GM12878 (cell line): ENCODE data around the gene LRRC27. TPM values are rescaled to one million over a fixed set of nuclear protein-coding genes. Genes with fewer than 3 reads are reported as not detected.

Source experiments
- ASH2L ChIP-seq: fragments of 300-600, 200-600 bp; sonication (generic); IDR thresholded peaks from 2 replicates; pipeline ENCODE4 v1.6.1; 2017; ENCODE audit warnings: low read depth, mild to moderate bottlenecking, borderline replicate concordance
- IRF4 ChIP-seq: IDR thresholded peaks from 2 replicates; pipeline ENCODE4 v1.6.1; 2011; ENCODE audit warnings: low read depth, low read length
- KAT2A ChIP-seq: conservative IDR thresholded peaks from 2 replicates; pipeline ENCODE4 v1.6.1; 2011; ENCODE audit warnings: low read depth, low read length; ENCODE audit not compliant: control insufficient read depth
- SMAD5 ChIP-seq: IDR thresholded peaks from 2 replicates; pipeline ENCODE4 v1.6.1; 2016; ENCODE audit warnings: antibody characterized with exemption, low read depth
- TAF1 ChIP-seq: IDR thresholded peaks from 2 replicates; pipeline ENCODE4 v1.6.1; 2011; ENCODE audit warnings: mild to moderate bottlenecking, low read depth, low read length, borderline replicate concordance
- ZNF274 ChIP-seq: IDR thresholded peaks from one replicate; pipeline ENCODE4 v1.8.0; 2011; ENCODE audit not compliant: insufficient read length, insufficient read depth
- polyA plus RNA-seq, 11 experiments: library from polyadenylated mRNA; depleted of rRNA in 4 of 11; unstranded in 6 of 11; stranded (reverse) in 5 of 11; fragments of >200 nt; fragmentation: Nextera tagmentation in 4 of 11; fragmentation: Illumina TruSeq in 1 of 11; extraction: Ambion mirVana in 4 of 11; extraction: Trizol in 1 of 11; gene quantifications; 1 replicate in 1 of 11; 2 replicates in 10 of 11; pipeline versions ENCODE4 v1.2.1 to v1.2.3, GENCODE V29; 2011 to 2016; ENCODE audit warnings: inconsistent platforms in 2 of 11, missing spikeins in 2 of 11, low read depth in 1 of 11
- total RNA-seq, 4 experiments: library from RNA; depleted of rRNA in 3 of 4; stranded (reverse); fragments of >200 nt in 3 of 4; fragmentation: Illumina TruSeq in 1 of 4; extraction: Trizol in 1 of 4; gene quantifications; 2 replicates each; pipeline versions ENCODE4 v1.2.1 to v1.2.3, GENCODE V29; 2013 to 2021
- TF ChIP-seq, protein P1 (sequence below): fragments of 450-650 bp; IDR thresholded peaks from 2 replicates; pipeline ENCODE4 v1.6.1; 2017; ENCODE audit warnings: antibody characterized with exemption, mild to moderate bottlenecking, moderate library complexity
- TF ChIP-seq, protein P2 (sequence below): fragments of 450-650 bp; IDR thresholded peaks from 2 replicates; pipeline ENCODE4 v1.6.1; 2017; ENCODE audit warnings: borderline replicate concordance

Gene LRRC27
- total and polyA plus RNA-seq, 10 of the 15 experiments (the other 5 are each of a cell fraction or from before 2014, with no cell fraction given), result 0.48 to 6.9 (median 4.7) TPM

DNA sequence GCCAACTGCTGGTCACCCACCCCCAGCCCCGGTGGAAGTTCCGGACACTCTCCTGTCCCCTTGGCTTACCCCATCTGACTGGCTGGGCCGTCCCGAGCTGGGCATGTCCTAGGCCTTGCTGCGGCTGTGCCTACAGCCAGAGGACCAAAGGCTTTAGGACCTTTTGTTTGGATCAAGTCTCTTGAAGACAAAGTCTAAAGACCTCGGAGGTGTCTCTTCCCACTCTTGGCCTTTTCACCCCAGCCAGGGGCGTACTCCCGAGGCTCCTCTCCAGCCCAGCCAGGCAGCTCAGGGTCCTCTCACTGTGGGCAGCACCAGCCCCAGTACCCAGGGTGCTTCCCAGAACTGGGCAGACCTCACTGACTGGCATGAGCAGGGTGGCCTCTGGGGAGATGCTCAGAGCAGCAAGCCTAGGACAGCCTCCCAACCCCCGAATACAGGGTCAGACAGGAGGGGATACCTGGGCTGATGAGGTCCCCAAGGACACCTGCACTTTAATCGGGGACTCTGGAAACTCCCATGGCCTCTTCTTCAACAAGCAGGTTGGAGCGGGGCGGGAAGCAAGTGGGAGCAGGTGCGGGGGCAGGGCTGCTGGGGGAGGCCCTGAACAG lies 62.3 kb downstream of the LRRC27 start (continued):
- no peak for TF ChIP-seq SMAD5
- TF ChIP-seq KAT2A, result no peak
- no peak for TF ChIP-seq ASH2L
- TF ChIP-seq, protein P1, sequence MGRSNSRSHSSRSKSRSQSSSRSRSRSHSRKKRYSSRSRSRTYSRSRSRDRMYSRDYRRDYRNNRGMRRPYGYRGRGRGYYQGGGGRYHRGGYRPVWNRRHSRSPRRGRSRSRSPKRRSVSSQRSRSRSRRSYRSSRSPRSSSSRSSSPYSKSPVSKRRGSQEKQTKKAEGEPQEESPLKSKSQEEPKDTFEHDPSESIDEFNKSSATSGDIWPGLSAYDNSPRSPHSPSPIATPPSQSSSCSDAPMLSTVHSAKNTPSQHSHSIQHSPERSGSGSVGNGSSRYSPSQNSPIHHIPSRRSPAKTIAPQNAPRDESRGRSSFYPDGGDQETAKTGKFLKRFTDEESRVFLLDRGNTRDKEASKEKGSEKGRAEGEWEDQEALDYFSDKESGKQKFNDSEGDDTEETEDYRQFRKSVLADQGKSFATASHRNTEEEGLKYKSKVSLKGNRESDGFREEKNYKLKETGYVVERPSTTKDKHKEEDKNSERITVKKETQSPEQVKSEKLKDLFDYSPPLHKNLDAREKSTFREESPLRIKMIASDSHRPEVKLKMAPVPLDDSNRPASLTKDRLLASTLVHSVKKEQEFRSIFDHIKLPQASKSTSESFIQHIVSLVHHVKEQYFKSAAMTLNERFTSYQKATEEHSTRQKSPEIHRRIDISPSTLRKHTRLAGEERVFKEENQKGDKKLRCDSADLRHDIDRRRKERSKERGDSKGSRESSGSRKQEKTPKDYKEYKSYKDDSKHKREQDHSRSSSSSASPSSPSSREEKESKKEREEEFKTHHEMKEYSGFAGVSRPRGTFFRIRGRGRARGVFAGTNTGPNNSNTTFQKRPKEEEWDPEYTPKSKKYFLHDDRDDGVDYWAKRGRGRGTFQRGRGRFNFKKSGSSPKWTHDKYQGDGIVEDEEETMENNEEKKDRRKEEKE, result no peak
- TF ChIP-seq TAF1, result no peak
- no peak for TF ChIP-seq IRF4
- no peak for TF ChIP-seq ZNF274
- TF ChIP-seq, protein P2, sequence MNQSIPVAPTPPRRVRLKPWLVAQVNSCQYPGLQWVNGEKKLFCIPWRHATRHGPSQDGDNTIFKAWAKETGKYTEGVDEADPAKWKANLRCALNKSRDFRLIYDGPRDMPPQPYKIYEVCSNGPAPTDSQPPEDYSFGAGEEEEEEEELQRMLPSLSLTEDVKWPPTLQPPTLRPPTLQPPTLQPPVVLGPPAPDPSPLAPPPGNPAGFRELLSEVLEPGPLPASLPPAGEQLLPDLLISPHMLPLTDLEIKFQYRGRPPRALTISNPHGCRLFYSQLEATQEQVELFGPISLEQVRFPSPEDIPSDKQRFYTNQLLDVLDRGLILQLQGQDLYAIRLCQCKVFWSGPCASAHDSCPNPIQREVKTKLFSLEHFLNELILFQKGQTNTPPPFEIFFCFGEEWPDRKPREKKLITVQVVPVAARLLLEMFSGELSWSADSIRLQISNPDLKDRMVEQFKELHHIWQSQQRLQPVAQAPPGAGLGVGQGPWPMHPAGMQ, result no peak
